Brain pericyte (primary cell): ENCODE measurements around the gene RPS27.
"Not testable (repeated sequence)": the region's sequence is repeated elsewhere in the genome, so short reads cannot be mapped to it uniquely, and the experiment has no call there.

Experiments used
- DNase-seq: peaks from one replicate; pipeline ENCODE4 v3.0.0-alpha.2; 2012; ENCODE audit warnings: low read depth, low spot score

Gene RPS27

DNA sequence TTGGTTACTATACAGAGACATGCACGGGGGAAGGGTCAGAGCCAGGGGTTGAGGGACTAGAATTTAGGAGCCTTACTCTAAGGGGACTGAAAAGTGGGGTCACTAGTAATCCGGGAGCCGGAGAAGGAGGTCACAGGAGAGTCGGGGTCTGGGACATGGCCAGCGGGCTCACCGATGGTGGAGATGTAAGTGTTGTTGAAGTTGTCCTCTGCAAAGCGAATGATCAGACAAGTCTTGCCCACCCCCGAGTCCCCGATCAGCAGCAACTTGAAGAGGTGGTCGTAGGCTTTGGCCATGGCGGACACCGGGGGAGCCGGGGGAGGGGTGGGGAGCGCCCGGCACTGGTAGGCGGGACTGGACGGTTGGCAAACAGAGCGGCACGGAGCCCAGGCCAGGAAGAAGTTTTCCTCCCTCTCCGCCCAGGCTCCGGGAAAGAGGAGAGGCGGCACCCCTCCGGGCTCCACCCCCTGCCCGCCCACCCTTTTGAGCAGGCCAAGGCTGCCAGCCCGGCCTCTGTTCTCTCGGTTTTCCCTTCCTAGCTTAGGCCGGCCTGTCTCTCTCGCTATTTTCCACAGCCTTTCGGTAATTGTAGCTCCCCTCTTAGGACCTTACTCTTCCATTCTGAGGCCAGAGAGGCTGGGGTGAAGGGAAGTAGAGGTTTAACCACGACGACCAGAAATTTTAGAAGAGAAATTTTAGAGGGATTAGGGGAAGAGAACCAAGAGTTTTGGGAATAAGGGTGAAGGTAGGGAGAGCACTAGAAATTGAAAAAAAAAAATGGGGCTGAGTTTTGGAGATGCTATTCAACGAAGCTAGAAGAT lies 4.4 kb upstream of the RPS27 start, which contains the start of gene RAB13:
RAB13 (minus strand) TSS at position 399 of the 821 bp plus-strand sequence; CDS start at position 296, 103 bp downstream.
- no peak for DNase-seq

DNA sequence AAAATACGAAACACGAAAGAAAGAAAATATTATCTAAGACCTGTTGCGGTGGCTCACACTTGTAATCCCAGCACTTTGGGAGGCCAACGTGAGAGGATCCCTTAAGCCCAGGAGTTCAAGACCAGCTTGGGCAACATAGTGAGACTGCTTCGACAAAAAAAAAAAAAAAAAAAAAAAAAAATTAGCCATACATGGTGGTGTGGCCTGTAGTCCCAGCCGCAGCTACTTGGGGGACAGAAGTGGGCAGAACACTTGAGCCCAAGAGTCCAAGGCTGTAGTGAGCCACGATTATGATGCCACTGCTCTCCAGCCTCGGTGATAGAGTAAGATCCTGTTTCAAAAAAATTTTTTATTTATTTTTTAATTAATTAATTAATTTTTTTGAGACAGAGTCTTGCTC lies 2.9 kb upstream of the RPS27 start:
- no peak for DNase-seq

DNA sequence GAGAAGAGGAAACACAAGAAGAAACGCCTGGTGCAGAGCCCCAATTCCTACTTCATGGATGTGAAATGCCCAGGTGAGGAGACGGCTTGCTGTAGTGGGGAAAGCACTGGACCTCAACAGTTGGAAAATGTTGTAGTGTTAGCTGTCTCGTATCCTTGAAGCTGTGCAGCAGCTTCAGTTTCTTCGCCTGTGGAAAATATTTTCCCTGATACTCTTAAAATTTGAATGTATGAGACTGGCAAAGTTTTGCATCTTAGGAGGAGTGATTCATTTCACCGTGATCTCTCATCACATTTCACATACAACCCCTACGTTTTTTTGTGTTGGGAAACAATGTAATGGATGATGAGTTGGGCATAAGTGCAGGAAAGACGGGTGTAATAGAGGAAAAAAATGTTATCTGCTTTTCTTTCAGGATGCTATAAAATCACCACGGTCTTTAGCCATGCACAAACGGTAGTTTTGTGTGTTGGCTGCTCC lies 629 bp downstream of the RPS27 start:
- no peak for DNase-seq

- no peak for DNase-seq
These were observed 1.2 kb downstream of the RPS27 start for GRCh38 chr1:153991806-153992205.

DNA sequence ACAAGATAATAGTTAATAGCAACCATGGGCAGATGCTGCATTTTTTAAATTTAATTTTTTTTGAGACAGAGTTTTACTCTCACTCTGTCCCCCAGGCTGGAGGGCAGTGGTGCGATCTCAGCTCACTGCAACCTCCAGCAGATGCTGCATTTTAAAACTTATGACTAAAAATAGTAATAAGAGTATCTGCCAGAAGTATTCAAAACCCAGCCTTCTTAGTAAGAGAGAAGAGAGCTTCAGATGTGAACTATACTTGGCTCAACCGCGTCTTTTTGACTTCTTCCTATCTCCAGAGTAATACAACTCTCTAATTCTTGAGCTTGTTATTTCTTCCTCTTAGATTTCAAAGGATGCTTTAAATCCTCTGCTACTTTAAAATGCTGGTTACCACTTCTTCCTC lies 4.6 kb downstream of the RPS27 start:
- DNase-seq, result no peak

DNA sequence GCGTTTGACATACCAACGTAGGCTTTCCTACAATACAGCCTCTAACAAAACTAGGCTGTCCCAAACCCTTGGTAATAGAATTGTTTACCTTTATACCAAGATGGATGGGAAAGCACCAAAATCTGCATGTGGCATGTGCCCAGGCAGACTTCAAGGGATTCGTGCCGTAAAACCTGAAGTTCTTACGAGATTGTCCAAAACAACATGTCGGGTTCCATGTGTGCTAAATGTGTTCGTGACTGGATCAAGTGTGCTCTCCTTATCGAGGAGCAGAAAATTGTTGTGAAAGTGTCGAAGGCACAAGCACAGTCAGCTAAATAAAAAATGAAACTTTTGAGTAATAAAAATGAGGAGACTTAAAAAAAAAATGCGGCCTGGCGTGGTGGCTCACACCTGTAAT lies 5.1 kb downstream of the RPS27 start:
- no peak for DNase-seq

- DNase-seq, result not testable (repeated sequence)
These were observed 6.3 kb downstream of the RPS27 start for GRCh38 chr1:153996882-153997281.

GRCh38 chr1:154000420-154000819 lies 9.9 kb downstream of the RPS27 start:
- no peak for DNase-seq

DNA sequence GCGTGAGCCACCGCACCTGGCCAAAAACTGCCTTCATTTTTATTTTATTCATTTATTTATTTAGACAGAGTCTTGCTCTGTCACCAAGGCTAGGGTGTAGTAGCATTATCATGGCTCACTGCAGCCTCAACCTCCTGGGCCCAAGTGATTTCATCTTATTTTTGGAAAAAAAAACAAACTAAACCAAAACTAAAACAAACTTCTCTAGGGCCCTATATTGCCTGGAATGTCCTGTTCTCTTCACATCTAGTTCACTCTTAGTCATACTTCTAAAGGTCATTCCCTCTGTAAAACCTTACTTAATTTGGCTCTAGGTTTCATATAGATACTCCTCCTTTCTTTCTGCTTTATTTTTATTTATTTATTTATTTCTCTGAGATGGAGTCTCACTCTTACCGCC lies 15.6 kb downstream of the RPS27 start:
- no peak for DNase-seq

GRCh38 chr1:154012129-154012528 lies 21.6 kb downstream of the RPS27 start:
- DNase-seq, result no peak

GRCh38 chr1:154012543-154012942 lies 22.0 kb downstream of the RPS27 start:
- DNase-seq, result not testable (repeated sequence)

- DNase-seq, result no peak
These were observed 23.8 kb downstream of the RPS27 start for GRCh38 chr1:154014154-154014907.

- no peak for DNase-seq
These were observed 28.7 kb downstream of the RPS27 start for GRCh38 chr1:154019269-154019668.

GRCh38 chr1:154019940-154020339 lies 29.4 kb downstream of the RPS27 start:
- DNase-seq, result no peak

- not testable (repeated sequence) for DNase-seq
These were observed 43.1 kb downstream of the RPS27 start for GRCh38 chr1:154033697-154034096.
